SU-DHL-6 (cell line): ENCODE results near the gene GRM5.
"Not testable (repeated sequence)": the region's sequence is repeated elsewhere in the genome, so short reads cannot be mapped to it uniquely, and the experiment has no call there.

Source experiments
- CTCF ChIP-seq: fragments of 200-600 bp; sonication (generic); IDR thresholded peaks from one replicate; pipeline ENCODE4 v1.5.1; 2017; ENCODE audit warnings: antibody characterized with exemption, mild to moderate bottlenecking, low read length, moderate library complexity; ENCODE audit not compliant: insufficient read depth, poor library complexity, severe bottlenecking
- EZH2phosphoT487 ChIP-seq: fragments of 200-600 bp; sonication (generic), shearing (Covaris generic); conservative IDR thresholded peaks from 2 replicates; pipeline ENCODE4 v1.6.1; 2018; ENCODE audit warnings: mild to moderate bottlenecking, antibody characterized with exemption, low read length, moderate library complexity, mixed read lengths

GRCh38 chr11:88901436-88901835 is 164.3 kb downstream of the GRM5 start:
- not testable (repeated sequence) for TF ChIP-seq CTCF, EZH2phosphoT487
